HPDE6-E6E7 (cell line): ENCODE data around the gene TARM1.
"Not testable (repeated sequence)": the region's sequence is repeated elsewhere in the genome, so short reads cannot be mapped to it uniquely, and the experiment has no call there.

Experiments
- DNase-seq: peaks from one replicate; pipeline ENCODE4 v3.0.0; 2011; ENCODE audit warnings: missing footprints; ENCODE audit errors: extremely low spot score

The TARM1 gene

DNA sequence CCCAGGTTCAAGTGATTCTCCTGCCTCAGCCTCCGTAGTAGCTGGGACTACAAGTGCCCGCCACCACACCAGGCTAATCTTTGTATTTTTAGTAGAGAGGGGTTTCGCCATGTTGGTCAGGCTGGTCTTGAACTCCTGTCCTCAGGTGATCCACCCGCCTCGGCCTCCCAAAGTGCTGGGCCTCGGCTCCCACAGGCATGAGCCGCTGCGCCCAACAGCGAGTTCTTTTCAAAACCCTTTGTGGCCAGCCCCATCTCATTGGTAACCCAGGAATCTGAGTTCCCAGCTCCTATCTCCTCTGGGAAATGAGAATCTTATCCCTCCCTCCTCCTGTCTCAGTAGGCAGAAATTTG is 18.7 kb upstream of the TARM1 start:
- DNase-seq = not testable (repeated sequence)

DNA sequence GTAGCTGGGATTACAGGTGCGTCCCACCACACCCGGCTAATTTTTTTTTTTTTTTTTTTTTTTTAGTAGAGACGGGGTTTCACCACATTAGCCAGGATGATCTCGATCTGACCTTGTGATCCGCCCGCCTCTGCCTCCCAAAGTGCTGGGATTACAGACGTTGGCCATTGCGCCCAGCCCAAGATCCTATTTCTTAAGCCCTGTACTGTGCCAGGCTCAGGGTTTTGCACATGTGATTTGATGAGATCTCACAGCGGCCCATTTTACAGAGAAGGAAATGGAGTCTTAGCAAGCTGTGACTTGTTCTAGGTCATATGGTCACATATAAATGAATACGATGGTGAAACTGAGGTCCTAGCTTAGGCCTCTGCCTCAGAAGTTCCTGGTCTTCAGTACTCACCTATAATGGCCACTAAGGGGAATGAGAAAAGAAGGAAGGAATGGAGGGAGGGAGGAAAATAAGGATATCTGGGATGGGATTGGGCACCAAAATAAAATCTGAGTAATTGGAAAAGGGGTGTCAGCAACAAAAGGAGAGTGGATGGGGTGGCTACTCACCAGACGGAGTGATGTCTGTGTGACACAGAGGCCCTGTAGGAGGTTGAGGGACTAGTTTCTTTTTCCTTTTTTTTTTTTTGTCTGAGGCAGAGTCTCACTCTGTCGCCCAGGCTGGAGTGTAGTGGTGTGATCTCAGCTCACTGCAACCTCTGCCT is 18.2 kb upstream of the TARM1 start:
- no peak for DNase-seq

DNA sequence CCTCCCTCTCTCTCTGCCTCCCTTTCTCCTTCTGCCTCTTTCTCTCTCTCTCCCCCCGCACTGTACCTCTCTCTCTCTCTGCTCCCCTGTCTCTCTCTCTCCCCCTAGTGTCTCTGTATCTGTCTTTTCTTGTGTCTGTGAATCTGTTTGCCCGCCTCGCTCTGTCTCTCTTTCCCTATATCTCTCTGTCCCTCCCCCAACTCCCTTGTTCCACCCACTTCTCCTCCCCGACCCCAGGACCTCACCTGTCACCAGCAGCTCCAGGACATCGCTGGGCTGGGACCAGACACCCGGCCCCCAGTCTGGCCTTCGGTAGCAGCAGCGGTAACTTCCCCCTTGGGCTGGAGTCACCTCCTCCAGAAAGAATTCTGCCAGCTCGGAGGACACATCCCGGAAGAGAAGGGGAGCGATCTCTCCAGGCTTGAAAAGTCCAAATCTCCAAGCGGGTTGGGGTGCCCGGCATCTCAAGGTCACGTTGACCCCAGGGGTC is 15.5 kb upstream of the TARM1 start:
- no peak for DNase-seq

DNA sequence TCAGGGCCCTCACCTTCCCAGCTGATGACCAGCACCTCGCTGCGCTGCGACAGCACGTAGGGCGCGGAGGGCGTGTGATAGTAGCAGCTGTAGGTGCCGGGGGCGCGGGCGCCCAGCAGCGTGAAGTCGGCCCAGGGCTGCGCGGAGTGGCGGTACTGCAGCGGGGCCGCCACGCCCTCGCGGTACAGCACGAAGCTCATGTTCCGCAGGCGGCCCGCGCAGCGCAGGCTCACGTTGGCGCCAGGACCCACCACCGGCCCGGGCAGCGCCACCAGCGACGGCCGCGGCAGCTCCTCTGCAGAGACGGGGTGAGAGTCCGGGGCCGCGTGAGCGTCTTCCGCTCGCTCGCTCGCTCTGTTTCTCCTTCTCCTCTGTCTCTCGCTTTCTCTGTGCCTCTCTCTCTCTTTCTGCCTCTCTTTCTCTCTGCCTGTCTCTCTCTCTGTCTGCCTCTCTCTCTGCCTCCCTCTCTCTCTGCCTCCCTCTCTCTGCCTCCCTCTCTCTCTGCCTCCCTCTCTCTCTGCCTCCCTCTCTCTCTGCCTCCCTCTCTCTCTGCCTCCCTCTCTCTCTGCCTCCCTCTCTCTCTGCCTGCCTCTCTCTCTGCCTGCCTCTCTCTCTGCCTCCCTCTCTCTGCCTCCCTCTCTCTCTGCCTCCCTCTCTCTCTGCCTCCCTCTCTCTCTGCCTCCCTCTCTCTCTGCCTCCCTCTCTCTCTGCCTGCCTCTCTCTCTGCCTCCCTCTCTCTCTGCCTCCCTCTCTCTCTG is 14.9 kb upstream of the TARM1 start:
- DNase-seq = not testable (repeated sequence)

DNA sequence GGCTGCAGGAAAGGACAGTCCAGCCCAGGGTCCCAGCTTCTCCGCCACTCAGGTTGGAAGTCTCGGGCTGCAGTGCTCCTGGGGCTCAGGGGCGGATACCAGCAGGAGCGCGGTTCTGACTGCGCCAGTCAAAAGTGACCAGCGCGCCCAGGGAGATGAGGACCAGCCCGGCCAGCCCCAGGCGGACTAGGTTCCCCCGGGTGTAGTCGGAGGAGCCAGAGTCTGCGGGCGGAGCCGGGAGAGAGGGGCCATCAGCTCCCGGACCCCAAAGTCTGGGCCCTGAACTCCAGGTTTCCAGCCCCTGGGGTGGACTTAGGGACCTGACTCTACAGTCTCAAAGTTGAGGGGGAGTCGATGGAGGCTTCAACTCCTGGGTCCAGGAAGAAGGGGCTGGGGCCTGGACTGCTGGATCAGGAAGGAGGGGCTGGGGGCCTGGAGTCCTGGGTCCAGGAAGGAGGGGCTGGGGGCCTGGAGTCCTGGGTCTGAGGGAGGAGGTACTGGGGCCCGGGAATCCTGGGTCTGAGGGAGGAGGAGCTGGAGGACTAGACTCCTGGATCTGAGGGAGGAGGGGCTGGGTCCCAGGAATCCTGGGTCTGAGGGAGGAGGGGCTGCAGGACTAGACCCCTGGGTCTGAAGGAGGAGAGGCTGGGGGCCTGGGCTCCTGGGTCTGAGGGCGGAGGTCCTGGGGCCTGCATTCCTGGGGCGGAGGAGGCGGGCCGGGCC is 14.1 kb upstream of the TARM1 start:
- no peak for DNase-seq

DNA sequence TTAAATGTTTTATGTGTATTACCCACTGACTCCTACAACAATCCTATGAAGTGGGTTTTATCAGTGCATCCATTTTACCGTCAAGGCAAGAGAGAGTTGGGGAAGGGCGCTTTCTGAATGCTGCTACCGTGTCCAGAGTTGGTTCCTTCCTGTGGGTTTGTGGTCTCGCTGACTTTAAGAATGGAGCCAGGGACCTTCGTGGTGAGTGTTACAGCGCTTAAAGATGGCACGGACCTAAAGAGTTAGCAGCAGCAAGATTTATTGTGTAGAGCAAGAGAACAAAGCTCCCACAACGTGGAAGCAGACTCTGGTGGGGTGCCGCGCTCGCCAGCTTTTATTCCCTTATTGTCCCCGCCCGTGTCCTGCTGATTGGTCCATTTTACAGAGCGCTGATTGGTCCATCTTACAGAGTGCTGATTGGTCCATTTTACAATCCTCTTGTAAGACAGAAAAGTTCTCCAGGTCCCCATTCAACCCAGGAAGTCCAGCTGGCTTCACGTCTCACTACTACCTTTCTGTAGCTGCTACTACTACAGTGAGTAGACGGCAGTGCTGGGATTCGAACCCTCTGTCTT is 13.3 kb upstream of the TARM1 start:
- no peak for DNase-seq

DNA sequence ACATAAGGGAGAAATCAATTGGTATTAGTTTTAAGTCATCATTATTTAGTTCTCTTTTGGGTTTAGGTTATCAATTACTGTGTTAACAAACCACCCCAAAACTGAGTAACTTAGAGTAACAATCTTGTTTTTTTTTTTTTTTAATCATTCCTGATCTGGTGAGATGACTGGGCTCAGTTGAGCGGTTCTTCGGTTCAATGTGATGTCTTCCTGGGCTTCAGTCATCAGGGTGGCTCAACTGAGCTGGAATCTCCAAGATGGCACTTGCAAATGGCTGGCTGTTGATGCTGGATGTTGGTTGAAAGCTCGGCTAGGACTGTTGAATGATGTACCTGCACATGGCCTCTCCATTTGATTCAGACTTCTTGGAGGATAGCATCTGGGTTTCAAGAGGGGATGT is 3.2 kb upstream of the TARM1 start:
- DNase-seq = no peak

DNA sequence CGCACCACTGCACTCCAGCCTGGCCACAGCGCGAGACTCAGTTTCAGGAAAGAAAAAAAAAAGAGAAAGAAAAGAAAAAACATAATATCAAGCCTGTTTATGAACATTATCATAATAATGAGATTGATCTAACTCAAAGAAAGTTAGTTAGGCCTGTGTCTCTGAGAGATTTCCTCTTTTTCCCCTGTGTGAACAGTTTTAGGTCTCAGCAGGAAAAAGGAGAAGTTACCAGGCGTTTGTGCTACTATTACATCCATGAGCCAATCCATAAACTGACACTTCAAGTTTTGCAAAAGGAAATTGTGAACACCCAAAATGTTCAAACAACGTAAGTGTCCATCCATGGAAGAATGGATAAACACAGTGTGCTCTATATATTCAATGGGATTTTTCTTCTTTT is 3.8 kb downstream of the TARM1 start:
- no peak for DNase-seq

DNA sequence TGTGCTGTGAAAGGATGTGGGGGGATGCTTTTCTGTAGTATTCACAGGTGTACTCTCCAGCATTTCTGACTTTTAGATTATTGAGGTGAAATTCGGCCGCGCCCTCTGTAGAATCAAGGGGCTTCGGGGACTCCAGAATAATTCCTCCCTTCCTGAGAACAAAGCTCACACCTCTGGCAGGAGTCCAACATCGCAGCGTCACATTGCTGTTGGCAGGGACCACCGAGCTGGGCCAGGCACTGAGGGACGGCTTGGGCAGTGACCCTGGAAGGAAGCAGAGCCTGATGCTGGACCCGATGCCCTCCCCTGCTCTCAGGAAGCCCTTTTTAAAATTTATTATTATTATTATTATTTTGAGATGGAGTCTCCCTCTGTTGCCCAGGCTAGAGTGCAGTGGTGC is 6.3 kb downstream of the TARM1 start:
- DNase-seq = no peak

DNA sequence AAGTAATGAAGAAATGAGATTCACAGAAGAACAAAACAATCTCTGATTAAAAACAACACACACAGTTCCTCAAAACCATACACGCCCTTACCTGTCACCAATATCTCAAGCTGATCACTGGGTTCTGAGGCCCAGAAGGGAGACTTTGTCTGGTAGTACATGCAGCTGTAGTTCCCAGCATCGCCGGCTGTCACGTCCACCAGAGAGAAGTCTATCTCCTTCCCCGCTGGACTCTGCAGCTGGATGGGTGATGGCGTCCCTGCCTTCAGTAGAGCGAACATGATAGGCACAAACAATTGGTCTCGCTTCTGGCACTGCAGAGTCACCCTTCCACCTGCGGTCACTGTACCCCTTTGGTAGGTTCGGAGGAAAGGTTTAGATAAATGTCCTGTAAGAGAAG is 7.3 kb downstream of the TARM1 start:
- DNase-seq = no peak

DNA sequence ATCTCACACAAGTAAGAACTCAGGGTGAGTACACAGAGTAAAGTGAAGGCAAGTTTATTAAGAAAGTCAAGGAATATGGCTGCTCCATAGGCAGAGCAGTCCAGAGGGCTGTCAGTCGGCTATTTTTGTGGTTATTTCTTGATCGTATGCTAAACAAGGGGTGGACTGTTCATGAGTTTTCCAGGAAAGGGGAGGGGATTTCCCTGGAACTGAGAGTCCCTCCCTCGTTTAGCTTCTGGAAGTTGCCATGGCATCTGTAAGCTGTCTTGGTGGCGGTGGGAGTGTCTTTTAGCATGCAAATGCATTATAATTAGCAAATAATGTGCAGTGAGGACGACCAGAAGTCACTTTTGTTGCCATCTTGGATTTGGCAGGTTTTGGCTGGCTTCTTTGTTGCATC is 11.7 kb downstream of the TARM1 start:
- DNase-seq = no peak

DNA sequence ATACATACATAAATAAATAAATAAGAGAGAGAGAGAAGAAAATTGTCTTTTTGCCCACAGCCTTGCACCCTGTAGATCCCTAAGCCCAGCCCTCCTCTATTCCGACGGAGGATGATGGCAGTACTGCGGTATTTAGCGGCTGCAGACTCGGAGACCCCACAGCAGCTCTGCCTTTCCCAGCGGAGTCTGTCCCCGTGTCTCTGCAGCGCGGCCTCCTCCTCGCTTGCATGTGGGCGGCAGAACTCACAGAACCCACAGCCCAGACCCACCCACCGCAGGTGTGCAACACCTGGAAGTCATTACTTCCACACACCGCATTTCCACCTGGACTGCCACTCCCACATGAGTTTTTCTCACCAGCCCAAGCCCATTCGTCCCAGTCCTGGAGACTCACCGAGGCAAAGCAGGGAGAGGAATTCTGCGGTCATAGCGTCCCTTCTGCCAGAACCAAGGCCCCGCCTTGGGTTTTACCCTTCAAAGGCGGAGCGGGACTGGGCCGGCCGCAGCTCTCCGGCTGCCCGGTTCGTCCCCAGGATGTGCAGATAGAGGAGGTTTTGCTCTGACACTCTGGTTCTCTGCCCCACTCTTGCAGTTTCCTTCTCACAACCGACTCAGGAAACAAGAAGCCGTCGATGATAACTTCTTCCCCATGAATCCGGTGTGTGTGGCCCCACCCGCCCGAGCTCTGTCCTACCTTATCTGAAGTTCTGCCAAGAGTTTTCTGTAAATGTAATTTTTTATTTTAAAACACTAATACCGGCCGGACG is 17.6 kb downstream of the TARM1 start, which contains the start of gene VSTM1:
Gene VSTM1, minus strand, starts transcription at position 548 of the 767 bp plus-strand sequence. Its CDS starts 120 bp downstream, at position 428.
- DNase-seq = no peak

DNA sequence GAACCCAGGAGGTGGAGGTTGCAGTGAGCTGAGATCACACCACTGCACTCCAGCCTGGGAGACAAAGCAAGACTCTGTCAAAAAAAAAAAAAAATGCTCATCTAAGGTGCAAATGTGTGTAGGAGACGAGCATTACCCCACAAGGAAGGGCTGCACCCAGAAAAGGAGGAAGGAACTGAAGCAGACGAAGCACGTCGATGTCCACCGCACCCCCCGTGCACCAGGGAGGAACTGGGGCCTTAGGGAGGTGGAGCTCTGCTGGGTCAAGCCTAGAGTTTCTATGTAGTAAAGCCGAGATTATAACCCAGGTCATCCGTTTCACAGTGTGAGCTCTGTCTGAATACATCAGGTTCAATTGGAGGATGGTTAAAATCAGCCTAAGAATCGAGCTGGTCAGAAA is 18.5 kb downstream of the TARM1 start:
- no peak for DNase-seq

DNA sequence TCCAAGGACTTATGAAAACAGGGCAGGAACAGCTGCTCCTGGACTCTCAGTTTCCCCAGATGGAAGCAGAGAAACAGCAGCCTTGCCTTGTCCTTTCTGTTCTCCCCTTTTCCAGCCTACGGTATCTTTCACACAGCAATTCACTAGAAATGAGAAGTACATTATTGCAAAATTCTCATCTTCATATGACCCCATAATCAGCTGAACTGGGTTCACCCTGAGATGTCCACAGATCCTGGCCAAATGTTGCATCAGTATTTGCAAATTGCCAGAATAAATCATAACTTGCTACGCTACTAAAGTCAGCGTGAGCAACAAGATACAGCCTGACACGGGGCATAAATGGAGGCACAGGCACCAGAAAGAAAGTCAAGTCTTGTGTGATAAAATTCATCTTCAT is 33.5 kb downstream of the TARM1 start:
- DNase-seq = no peak

DNA sequence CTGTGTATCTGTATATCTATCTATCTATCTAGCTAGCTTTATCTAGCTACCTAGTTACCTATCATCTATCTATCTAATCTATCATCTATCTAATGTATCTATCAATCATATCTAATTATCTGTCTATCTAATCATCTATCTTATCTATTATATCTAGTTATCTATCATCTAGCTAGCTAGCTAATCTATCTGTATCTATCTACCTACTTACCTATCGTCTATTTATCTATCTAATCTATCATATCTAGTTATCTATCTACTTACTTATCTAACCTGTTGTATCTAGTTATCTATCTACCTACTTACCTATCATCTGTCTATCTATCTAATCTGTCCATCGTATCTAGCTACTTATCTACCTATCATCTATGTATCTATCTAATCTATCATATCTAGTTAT is 35.4 kb downstream of the TARM1 start:
- no peak for DNase-seq

DNA sequence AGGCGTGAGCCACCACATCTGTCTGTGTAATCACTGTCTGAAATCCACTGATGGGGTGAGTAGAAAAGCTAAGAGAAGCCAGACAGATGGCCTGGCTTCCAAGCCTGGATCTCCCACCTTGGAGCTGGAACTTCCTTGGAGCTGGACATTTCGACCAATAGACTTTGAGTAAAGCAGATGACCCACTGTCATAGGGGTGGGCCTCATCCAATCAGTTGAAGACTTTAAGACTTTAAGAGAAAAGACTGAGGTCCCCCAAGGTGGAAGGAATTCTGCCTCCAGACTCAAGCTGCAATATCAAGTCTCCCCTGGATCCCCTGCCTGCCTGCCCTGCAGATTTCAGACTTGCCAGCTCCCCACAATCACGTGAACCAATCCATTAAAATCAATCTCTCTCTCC is 38.2 kb downstream of the TARM1 start:
- no peak for DNase-seq

DNA sequence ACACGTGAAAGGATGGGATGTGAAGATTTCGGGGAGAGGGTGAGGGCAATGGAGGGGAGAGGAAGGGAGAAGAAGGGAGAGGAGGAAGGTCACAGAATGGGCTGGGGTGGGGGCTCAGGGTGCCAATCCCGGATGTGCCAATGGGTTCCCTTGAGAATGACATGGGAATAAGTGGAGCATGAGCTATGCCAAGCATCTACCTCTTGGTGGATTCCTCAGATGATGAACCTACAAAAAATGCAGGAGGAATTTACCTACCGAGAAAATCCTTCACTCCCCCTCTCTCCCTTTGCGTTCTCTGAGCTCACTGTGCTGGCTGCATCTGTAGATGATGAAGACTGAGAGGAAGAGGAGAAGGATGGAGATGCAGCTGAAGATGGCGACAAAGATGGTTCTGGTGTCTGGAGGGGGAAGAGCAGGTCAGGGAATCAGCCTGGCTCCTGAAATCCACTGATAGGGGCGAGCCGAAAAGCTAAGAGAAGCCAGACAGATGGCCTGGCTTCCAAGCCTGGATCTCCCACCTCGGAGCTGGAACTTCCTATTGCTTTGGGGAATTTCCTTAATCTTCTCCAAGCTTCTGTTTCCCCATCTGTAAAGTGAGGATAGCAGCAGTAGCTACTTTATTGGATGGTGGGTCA is 39.1 kb downstream of the TARM1 start:
- DNase-seq = no peak

DNA sequence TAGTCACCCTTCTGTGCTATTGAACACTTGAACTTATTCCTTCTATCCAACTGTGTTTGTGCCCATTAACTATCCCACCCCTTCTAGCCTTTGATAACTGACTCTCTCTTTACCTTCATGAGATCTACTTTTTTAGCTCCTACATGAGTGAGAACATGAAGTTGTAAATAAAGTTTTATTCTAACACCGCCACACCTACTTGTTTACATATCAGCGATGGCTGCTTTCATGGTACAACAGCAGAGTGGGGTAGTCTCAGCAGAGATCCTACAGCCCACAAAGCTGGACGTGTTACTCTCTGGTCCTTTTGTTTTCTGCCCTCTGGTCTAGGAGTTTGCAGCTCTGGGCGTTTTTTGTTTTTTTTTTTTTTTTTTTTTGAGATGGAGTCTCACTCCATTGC is 41.2 kb downstream of the TARM1 start:
- DNase-seq = no peak

DNA sequence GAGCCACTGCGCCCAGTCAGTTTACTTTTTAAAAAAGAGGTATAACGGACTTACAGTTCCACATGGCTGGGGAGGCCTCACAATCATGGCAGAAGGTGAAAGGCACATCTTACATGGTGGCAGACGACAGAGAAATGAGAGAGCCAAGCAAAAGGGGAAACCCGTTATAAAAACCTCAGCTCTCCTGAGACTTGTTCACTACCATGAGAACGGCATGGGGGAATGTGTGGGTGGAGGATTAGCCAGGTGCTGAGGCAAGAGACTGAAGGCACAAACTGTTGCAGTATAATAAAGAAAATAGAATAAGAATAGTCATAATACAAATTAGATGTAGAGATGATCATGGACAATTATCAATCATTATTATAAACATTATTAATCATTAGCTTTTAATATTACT is 44.6 kb downstream of the TARM1 start:
- DNase-seq = not testable (repeated sequence)

DNA sequence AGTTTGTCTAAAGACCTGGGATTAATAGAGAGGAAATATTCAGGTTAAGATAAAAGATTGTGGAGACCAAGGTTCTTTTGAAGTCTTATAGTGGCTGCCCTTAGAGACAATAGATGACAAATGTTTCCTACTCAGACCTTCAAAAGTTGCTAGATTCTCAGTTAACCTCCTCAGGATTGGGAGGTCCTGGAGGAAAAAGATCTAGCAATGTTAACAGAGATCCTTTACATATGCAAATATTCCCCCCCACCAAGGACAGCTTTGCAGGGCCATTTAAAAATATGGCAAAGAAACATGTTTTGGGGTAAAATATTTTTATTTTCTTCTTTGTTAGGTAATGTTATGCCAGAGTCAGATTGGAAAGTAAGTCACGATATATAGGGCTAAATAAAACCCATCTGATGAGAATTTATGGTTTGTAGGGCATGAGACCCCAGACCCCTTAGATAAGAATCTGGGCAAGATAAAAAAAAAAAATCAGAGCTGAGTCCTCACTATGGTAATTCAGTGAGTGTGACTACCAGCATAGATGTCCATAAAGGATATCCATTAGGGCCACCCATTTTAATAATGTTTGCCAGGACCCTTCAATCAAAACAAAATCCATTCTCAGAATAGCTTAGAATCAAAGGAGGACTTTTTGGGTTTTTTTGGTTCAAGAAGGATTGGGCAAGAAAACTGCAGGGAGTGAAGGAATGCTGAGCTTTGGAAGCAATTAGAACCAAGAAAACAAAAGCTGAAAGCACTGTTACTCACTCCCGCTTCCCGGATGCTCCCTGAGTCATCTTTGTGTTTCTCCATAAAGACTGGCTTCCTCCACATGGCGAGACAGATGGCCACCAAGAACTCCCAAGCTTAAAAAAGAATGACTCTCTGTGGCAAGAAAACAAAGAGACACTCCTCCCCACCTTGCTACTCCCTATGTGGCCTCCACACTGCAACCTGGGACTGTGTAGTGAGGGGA is 45.7 kb downstream of the TARM1 start:
- peak; percentile 76 for DNase-seq
